GM23338 (cell line): ENCODE results near the gene CTCFL. TPM values are rescaled to one million over a fixed set of nuclear protein-coding genes. Genes with fewer than 3 reads are reported as not detected.

Source experiments
- ATAC-seq: fragments of 200-7000 bp; cut with Tn5 transposase; 3 replicates; pipeline ENCODE4 v1.9.1; 2020
- DNase-seq: peaks from one replicate; pipeline ENCODE4 v3.0.0-alpha.2; 2015; ENCODE audit warnings: low spot score
- H2AFZ ChIP-seq: fragments of 200-600 bp; sonication (generic); 2 replicates; pipeline ENCODE4 v1.8.0; 2016; ENCODE audit warnings: antibody characterized with exemption, mild to moderate bottlenecking, moderate library complexity
- H3F3A ChIP-seq: fragments of 200-600 bp; sonication (generic); replicated peaks from 2 replicates; pipeline ENCODE4 v1.8.0; 2017; ENCODE audit warnings: antibody characterized with exemption, mixed run types, low read depth
- H3K27ac ChIP-seq: fragments of 200-600 bp; sonication (generic); 2 replicates; pipeline ENCODE4 v1.6.1; 2016; ENCODE audit warnings: low read depth
- H3K27me3 ChIP-seq: fragments of 200-600 bp; sonication (generic); 2 replicates; pipeline ENCODE4 v1.8.0; 2016; ENCODE audit warnings: mild to moderate bottlenecking, mixed run types, moderate library complexity; ENCODE audit not compliant: insufficient read depth
- H3K36me3 ChIP-seq: fragments of 200-600 bp; sonication (generic); 2 replicates; pipeline ENCODE4 v1.8.0; 2016; ENCODE audit warnings: mild to moderate bottlenecking; ENCODE audit not compliant: insufficient read depth
- H3K4me1 ChIP-seq: fragments of 200-600 bp; sonication (generic); 2 replicates; pipeline ENCODE4 v1.8.0; 2016; ENCODE audit warnings: mild to moderate bottlenecking, moderate library complexity; ENCODE audit not compliant: insufficient read depth
- H3K4me2 ChIP-seq: fragments of 200-600 bp; sonication (generic); 2 replicates; pipeline ENCODE4 v1.7.1; 2017; ENCODE audit warnings: mixed run types
- H3K4me3 ChIP-seq: fragments of 200-600 bp; sonication (generic); 2 replicates; pipeline ENCODE4 v1.6.1; 2016; ENCODE audit warnings: mixed run types
- H3K79me2 ChIP-seq: fragments of 200-600 bp; sonication (generic); replicated peaks from 2 replicates; pipeline ENCODE4 v1.8.0; 2017; ENCODE audit warnings: mild to moderate bottlenecking; ENCODE audit not compliant: insufficient read depth
- H3K9me2 ChIP-seq: fragments of 200-600 bp; sonication (generic); 2 replicates; pipeline ENCODE4 v1.8.0; 2017; ENCODE audit not compliant: insufficient read depth
- H4K20me1 ChIP-seq: fragments of 200-600 bp; sonication (generic); replicated peaks from 2 replicates; pipeline ENCODE4 v1.8.0; 2017; ENCODE audit warnings: mild to moderate bottlenecking; ENCODE audit not compliant: insufficient read depth
- H3K27ac Mint-ChIP-seq: 2 replicates; pipeline ENCODE4 v1.8.0; 2020; ENCODE audit warnings: inconsistent platforms, mild to moderate bottlenecking, moderate library complexity, mixed read lengths
- H3K27me3 Mint-ChIP-seq: 3 replicates; pipeline ENCODE4 v1.8.0; 2022; ENCODE audit warnings: low read depth, mild to moderate bottlenecking, moderate library complexity, mixed read lengths, inconsistent platforms; ENCODE audit not compliant: insufficient read depth, poor library complexity
- H3K36me3 Mint-ChIP-seq: 3 replicates; pipeline ENCODE4 v1.8.0; 2021; ENCODE audit warnings: low read depth, mild to moderate bottlenecking, inconsistent platforms, moderate library complexity, mixed read lengths
- H3K4me1 Mint-ChIP-seq: 3 replicates; pipeline ENCODE4 v1.8.0; 2020; ENCODE audit warnings: mild to moderate bottlenecking, inconsistent platforms, mixed read lengths
- H3K4me3 Mint-ChIP-seq: 3 replicates; pipeline ENCODE4 v1.8.0; 2021; ENCODE audit warnings: moderate library complexity, mild to moderate bottlenecking, inconsistent platforms, mixed read lengths
- H3K9me3 Mint-ChIP-seq: 3 replicates; pipeline ENCODE4 v1.8.0; 2020; ENCODE audit warnings: moderate library complexity, mild to moderate bottlenecking, inconsistent platforms, mixed read lengths
- CTCF ChIP-seq, 2 experiments: fragments of 200-600 bp in 1 of 2; sonication (generic) in 1 of 2; conservative IDR thresholded peaks; 2 replicates each; pipeline versions ENCODE4 v1.5.1 to v1.6.1; 2016 to 2017; ENCODE audit warnings: antibody characterized with exemption in 2 of 2, low read depth in 2 of 2, mild to moderate bottlenecking in 2 of 2, moderate library complexity in 1 of 2
- ETS1 ChIP-seq: IDR thresholded peaks from 2 replicates; pipeline ENCODE4 v1.6.1; 2016; ENCODE audit warnings: antibody characterized with exemption
- NANOG ChIP-seq: IDR thresholded peaks from 2 replicates; pipeline ENCODE4 v1.6.1; 2016; ENCODE audit warnings: antibody characterized with exemption, borderline replicate concordance
- POLR2AphosphoS5 ChIP-seq: IDR thresholded peaks from 2 replicates; pipeline ENCODE4 v1.6.1; 2016; ENCODE audit warnings: antibody characterized with exemption, low read depth
- REST ChIP-seq: IDR thresholded peaks from one replicate; pipeline ENCODE4 v1.6.1; 2018; ENCODE audit warnings: antibody characterized with exemption; ENCODE audit not compliant: unreplicated experiment
- ZNF114 ChIP-seq: fragments of 250-450 bp; sonication (Bioruptor Pico); IDR thresholded peaks from 2 replicates; pipeline ENCODE4 v1.5.0; 2020; ENCODE audit warnings: mild to moderate bottlenecking, moderate library complexity
- polyA plus RNA-seq: library from polyadenylated mRNA; unstranded; fragments of >200 nt; fragmentation: Nextera tagmentation; extraction: Ambion mirVana; gene quantifications from 2 replicates; pipeline ENCODE4 v1.2.1, GENCODE V29; 2016
- total RNA-seq: library from RNA; depleted of rRNA; stranded (reverse); fragments of >200 nt; shearing (Covaris generic); gene quantifications from 2 replicates; pipeline ENCODE4 v1.2.3, GENCODE V29; 2014

Gene CTCFL
- total and polyA plus RNA-seq, 2 experiments from 2014 or later: 0.55 to 1.4 TPM

GRCh38 chr20:57536771-57537724, 12.1 kb upstream of the CTCFL start:
- H3K4me3 ChIP-seq: no peak overlapping the region
- Mint-ChIP-seq H3K27me3 (peaks cover 7% of the 10 kb centered on the region), H3K36me3 (peaks cover 21% of the 10 kb centered on the region; the same call in 2 of the 3 replicates), H3K4me3 (no peak overlapping the region), H3K9me3 (peaks cover 52% of the 10 kb centered on the region), H3K27ac (no peak overlapping the region), H3K4me1 (no peaks in the 10 kb centered on the region; the same call in 1 of the 3 replicates)
- no peak overlapping the region for H3K27ac ChIP-seq
- no peak for ATAC-seq
- no peak for DNase-seq
- H3K4me2 ChIP-seq: no peak overlapping the region
- TF ChIP-seq REST: no peak
- no peak for TF ChIP-seq ZNF114 (CRISPR knock-in tag)
- no peak for TF ChIP-seq NANOG
- no peak for TF ChIP-seq CTCF (conservative IDR thresholded peaks at IDR 0.05; ENCODE audit: low read depth in 2 of 2)
- no peak for TF ChIP-seq POLR2AphosphoS5
- no peak for TF ChIP-seq ETS1
- H2AFZ ChIP-seq: no peak overlapping the region
- H3K4me1 ChIP-seq: no peaks in the 10 kb centered on the region
- no peaks in the 10 kb centered on the region for H3K27me3 ChIP-seq
- H3K9me2 ChIP-seq: peaks cover 5% of the 10 kb centered on the region; the same call in 1 of the 2 replicates
- H3F3A ChIP-seq: no peaks in the 10 kb centered on the region
- no peaks in the 10 kb centered on the region for H4K20me1 ChIP-seq
- no peaks in the 10 kb centered on the region for H3K36me3 ChIP-seq
- no peaks in the 10 kb centered on the region for H3K79me2 ChIP-seq

- Histone ChIP-seq H3K4me2 (no peak overlapping the region), H3K4me1 (no peaks in the 10 kb centered on the region), H3K27me3 (no peaks in the 10 kb centered on the region), H3K9me2 (peaks cover 5% of the 10 kb centered on the region; the same call in 1 of the 2 replicates), H3K36me3 (no peaks in the 10 kb centered on the region), H3K4me3 (no peak overlapping the region), H3F3A (no peaks in the 10 kb centered on the region), H2AFZ (no peak overlapping the region), H4K20me1 (no peaks in the 10 kb centered on the region), H3K79me2 (no peaks in the 10 kb centered on the region), H3K27ac (no peak overlapping the region)
- H3K27ac Mint-ChIP-seq: no peak overlapping the region
- H3K4me1 Mint-ChIP-seq: no peaks in the 10 kb centered on the region; the same call in 1 of the 3 replicates
- DNase-seq: no peak
- ATAC-seq: no peak
- H3K9me3 Mint-ChIP-seq: peaks cover 52% of the 10 kb centered on the region
- no peak for TF ChIP-seq ETS1
- H3K27me3 Mint-ChIP-seq: peaks cover 7% of the 10 kb centered on the region
- no peak overlapping the region for H3K4me3 Mint-ChIP-seq
- H3K36me3 Mint-ChIP-seq: peaks cover 21% of the 10 kb centered on the region; the same call in 2 of the 3 replicates
These were observed 11.3 kb upstream of the CTCFL start for GRCh38 chr20:57536120-57536708.
